Measurements from ENCODE around the gene COPZ1. TPM values are rescaled to one million over a fixed set of nuclear protein-coding genes. Genes with fewer than 3 reads are reported as not detected.
"Not testable (repeated sequence)": the region's sequence is repeated elsewhere in the genome, so short reads cannot be mapped to it uniquely, and the experiment has no call there.

COPZ1 gene, protein sequence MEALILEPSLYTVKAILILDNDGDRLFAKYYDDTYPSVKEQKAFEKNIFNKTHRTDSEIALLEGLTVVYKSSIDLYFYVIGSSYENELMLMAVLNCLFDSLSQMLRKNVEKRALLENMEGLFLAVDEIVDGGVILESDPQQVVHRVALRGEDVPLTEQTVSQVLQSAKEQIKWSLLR
- 100 to 1,000 TPM; 126 to 130 TPM for total RNA-seq

DNA sequence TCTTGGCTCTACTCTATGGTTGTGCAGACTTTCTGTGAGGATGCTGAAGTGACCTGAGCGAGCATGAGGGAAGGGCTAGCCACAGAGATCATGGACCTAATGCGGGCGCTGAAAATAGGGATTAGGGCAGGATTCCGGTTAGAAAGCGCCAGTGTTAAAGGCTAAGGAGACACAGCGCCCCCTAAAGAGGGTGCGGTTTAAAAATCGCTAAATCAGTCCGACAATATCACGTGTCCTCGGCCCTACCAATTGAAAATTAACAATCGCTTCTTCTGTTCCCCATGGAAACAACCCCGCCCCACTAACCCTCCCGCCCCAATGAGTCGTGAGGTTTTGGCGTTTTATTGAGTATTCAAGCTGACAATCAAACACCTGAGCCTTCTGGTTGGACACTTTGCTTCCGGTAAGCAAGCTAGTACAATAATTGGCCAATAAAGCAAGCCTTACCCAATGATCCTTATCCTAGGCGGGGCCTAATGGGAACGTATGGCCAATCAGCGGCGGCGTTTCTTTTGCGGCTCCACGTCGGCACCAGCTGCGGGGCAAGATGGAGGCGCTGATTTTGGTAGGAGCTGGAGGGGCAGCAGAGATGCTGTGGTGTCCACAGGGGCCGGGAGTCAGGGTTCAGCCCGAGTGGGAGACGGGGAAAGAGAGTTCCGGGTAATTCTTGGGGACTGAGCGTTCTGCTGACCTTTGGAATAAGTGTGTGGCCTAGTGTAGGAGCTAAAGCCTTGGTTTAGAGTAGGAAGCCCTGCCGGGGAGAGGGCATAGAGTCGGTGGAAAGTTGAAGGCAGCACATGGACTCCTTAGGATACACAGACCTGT is at the start of gene COPZ1:
Gene COPZ1 (plus strand): TSS at position 515 of the 825 bp plus-strand sequence. CDS start 33 bp downstream, at position 548.
- peak; percentile 96 for DNase-seq
- CTCF ChIA-PET, result interaction anchor here (0.6 to 5.3 kb wide), 51 partner anchors 11 to 1649 kb away, joined by 3 to 105 read pairs (median 4); partner anchors contain the start of genes CBX5, HNRNPA1, NCKAP1L and NFE2
- Mint-ChIP-seq H3K36me3 (ENCODE audit: low read depth) (peaks cover 15% of the 10 kb centered on the region), H3K27ac (peak within 1 kb of the TSS; percentile 91), H3K4me1 (peaks cover 45% of the 10 kb centered on the region), H3K4me3 (peak within 1 kb of the TSS; percentile 92), H3K27me3 (no peaks in the 10 kb centered on the region), H3K9me3 (no peaks in the 10 kb centered on the region)
- POLR2A ChIA-PET, result interaction anchor here (0.8 to 2.7 kb wide), 15 partner anchors 9 to 108 kb away, joined by 3 to 28 read pairs (median 4); partner anchors contain the start of genes CBX5 and HNRNPA1

DNA sequence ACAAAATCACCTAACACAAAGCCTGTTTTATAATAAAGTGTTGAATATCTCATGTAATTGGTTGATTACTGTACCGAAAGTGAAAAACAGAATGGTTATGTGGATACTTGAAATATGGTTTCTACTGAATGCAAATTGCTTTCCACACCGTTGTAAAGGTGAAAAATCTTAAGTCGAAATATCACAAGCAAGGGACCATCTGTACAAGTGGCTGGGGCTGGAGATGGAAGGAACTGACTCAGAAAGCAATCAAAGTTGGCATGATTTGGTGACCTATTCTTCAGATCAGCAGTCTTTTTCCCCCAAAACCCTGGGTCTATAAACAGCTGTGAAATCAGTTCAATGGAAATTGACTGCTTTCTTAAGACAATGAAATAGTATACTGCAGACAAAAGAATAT is 48.6 kb upstream of the COPZ1 start:
- POLR2A ChIA-PET, result interaction anchor here (2.0 kb wide), 1 partner anchor 10 kb away, joined by 9 read pairs; no protein-coding TSS in a partner anchor
- peaks cover 37% of the 10 kb centered on the region for H3K36me3 Mint-ChIP-seq (ENCODE audit: low read depth)
- no peaks in the 10 kb centered on the region for H3K27me3 Mint-ChIP-seq
- H3K9me3 Mint-ChIP-seq, result no peaks in the 10 kb centered on the region
- no peak for DNase-seq
- peak overlapping the region; percentile 39 for H3K4me3 Mint-ChIP-seq
- CTCF ChIA-PET, result interaction anchor here (0.6 to 2.0 kb wide), 2 partner anchors 23 to 25 kb away, joined by 4 to 5 read pairs; no protein-coding TSS in a partner anchor
- peaks cover 56% of the 10 kb centered on the region for H3K4me1 Mint-ChIP-seq
- H3K27ac Mint-ChIP-seq, result peak overlapping the region; percentile 51

DNA sequence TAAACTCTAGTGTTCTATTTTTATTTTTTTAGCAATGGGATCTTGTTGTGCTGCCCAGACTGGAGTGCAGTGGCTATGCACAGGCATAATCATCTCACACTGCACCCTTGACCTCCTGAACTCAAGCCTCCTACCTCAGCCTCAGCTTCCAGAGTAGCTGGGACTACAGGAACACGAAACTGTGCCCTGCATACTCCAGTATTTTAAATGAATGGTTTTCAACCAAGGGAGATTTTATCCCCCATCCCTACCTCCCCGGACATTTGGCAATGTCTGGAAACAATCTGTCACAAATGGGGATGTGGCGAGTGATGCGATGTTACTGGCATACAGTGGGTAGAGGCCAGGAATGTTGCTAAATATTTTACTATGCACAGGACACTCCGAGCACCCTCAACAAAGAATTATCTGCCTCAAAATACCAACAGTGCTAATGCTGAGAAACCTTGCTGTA is 47.1 kb upstream of the COPZ1 start:
- POLR2A ChIA-PET, result interaction anchor here (1.3 to 5.6 kb wide), 3 partner anchors 9 to 14 kb away, joined by 3 to 60 read pairs (median 9); no protein-coding TSS in a partner anchor
- Mint-ChIP-seq H3K27me3 (no peaks in the 10 kb centered on the region), H3K36me3 (ENCODE audit: low read depth) (peaks cover 26% of the 10 kb centered on the region), H3K4me1 (peaks cover 56% of the 10 kb centered on the region), H3K4me3 (no peak overlapping the region), H3K27ac (no peak overlapping the region), H3K9me3 (no peaks in the 10 kb centered on the region)
- CTCF ChIA-PET, result interaction anchor here (1.4 to 2.0 kb wide), 3 partner anchors 26 to 51 kb away, joined by 5 to 6 read pairs (median 6); no protein-coding TSS in a partner anchor
- no peak for DNase-seq

DNA sequence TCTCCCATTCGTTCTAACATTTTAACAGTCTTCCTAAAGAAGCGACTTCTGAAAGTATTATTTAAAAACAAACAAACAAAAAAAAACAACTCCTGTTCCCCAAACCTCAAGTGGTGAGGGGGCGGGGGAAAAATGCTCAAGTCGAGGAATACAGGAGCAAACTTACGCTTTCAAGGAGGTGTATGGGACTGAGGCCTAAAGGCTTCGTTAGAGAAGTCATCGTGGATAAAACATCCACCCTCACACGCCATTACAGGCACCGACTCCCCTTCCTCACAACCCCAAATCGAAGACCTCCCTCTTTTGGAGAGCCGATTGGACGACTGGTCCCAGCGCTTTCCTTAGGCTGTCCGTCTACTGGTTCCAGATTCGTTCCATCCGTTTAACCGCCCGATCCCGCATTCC is 45.7 kb upstream of the COPZ1 start:
- Mint-ChIP-seq H3K27ac (no peak overlapping the region), H3K4me1 (peaks cover 58% of the 10 kb centered on the region), H3K27me3 (no peaks in the 10 kb centered on the region), H3K9me3 (no peaks in the 10 kb centered on the region), H3K36me3 (ENCODE audit: low read depth) (peaks cover 13% of the 10 kb centered on the region), H3K4me3 (no peak overlapping the region)
- ChIA-PET POLR2A (interaction anchor here (0.5 to 5.6 kb wide), 19 partner anchors 10 to 219 kb away, joined by 3 to 63 read pairs (median 6); partner anchors contain the start of genes ITGA5 and NCKAP1L), CTCF (interaction anchor here (0.8 to 2.9 kb wide), 11 partner anchors 14 to 132 kb away, joined by 3 to 19 read pairs (median 8); partner anchors contain the start of gene COPZ1)
- no peak for DNase-seq

DNA sequence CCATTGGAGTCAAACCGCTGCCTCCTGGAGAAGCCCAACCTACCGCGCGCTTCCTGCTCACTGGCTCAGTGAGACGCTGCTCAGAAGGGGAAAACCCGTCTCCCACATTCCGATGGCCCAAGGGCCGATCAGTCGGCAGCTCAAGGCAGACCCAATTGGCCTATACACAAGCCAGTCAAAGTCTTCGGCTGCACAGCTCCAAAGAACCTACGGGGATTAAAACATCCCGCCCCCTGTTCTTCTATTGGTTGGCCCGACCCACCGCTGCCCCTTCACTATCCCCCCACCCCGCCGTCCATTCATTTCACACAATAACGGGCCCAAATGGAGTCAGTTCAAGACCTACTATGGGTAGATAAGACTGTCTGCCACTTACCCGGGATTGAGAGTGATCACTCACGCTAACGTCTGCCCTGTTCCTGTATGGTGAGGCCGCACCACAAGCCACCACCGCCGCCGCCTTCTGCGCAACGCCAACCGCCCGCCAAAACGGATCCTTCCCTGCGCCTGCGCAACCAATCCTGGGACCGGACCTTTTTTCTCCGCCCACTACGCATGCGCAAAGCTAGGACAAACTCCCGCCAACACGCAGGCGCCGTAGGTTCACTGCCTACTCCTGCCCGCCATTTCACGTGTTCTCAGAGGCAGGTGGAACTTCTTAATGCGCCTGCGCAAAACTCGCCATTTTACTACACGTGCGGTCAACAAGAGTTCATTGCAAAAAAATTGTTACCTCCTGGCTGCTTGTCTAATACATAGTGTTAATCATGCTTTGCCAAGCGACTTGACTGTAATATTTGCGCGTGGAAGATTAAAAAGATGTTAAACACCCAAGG is 45.1 kb upstream of the COPZ1 start, which contains the start of gene CBX5:
Gene CBX5 (minus strand): TSS at position 491 of the 836 bp plus-strand sequence. CDS start 22,472 bp downstream, outside the sequence.
- POLR2A ChIA-PET, result interaction anchor here (0.5 to 5.6 kb wide), 38 partner anchors 8 to 935 kb away, joined by 3 to 63 read pairs (median 5); partner anchors contain the start of genes COPZ1, HOXC9, ITGA5 and NCKAP1L
- peak; percentile 100 for DNase-seq
- CTCF ChIA-PET, result interaction anchor here (0.5 to 2.9 kb wide), 11 partner anchors 14 to 602 kb away, joined by 3 to 19 read pairs (median 8); partner anchors contain the start of gene COPZ1
- Mint-ChIP-seq H3K4me3 (no peak within 1 kb of the TSS), H3K4me1 (peaks cover 61% of the 10 kb centered on the region), H3K36me3 (ENCODE audit: low read depth) (peaks cover 10% of the 10 kb centered on the region), H3K27ac (no peak within 1 kb of the TSS), H3K9me3 (no peaks in the 10 kb centered on the region), H3K27me3 (no peaks in the 10 kb centered on the region)

DNA sequence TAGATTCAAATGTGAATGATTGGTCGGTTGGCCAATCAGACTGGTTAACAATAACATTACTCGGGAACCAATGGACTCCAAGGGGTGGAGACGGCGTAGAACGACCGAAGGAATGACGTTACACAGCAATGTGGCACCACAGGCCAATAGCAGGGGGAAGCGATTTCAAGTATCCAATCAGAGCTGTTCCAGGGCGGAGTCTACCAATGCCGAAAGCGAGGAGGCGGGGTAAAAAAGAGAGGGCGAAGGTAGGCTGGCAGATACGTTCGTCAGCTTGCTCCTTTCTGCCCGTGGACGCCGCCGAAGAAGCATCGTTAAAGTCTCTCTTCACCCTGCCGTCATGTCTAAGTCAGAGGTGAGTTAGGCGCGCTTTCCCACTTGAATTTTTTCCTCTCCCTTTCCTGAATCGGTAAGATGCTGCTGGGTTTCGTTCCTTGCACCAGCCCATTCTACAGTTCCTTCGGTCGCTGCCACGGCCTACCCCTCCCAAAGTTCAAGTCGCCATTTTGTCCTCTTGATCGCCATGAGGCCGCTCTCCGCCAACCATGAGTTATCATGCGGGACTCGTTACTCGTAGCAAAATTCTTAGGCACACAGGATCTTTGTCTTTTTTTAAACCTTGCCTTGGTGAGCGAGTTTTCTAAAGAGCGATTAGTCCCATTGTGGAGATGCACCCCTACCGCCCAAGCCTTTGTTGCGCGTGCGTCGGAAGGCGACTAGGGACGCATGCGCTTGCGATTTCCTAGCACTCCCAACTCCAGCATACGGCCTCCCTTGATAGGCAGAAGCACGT is 44.3 kb upstream of the COPZ1 start, which contains the start of gene HNRNPA1:
Gene HNRNPA1 (plus strand): TSS at position 259 of the 793 bp plus-strand sequence. CDS start 82 bp downstream, at position 341.
- peaks cover 5% of the 10 kb centered on the region for H3K36me3 Mint-ChIP-seq (ENCODE audit: low read depth)
- no peaks in the 10 kb centered on the region for H3K9me3 Mint-ChIP-seq
- peak; percentile 97 for DNase-seq
- ChIA-PET CTCF (interaction anchor here (0.6 to 2.9 kb wide), 9 partner anchors 13 to 119 kb away, joined by 3 to 19 read pairs (median 13); partner anchors contain the start of gene COPZ1), POLR2A (interaction anchor here (0.6 to 5.6 kb wide), 41 partner anchors 9 to 936 kb away, joined by 3 to 63 read pairs (median 5); partner anchors contain the start of genes COPZ1, HOXC9, ITGA5 and NCKAP1L)
- no peaks in the 10 kb centered on the region for H3K27me3 Mint-ChIP-seq
- peaks cover 64% of the 10 kb centered on the region for H3K4me1 Mint-ChIP-seq
- H3K27ac Mint-ChIP-seq, result no peak within 1 kb of the TSS
- H3K4me3 Mint-ChIP-seq, result no peak within 1 kb of the TSS

DNA sequence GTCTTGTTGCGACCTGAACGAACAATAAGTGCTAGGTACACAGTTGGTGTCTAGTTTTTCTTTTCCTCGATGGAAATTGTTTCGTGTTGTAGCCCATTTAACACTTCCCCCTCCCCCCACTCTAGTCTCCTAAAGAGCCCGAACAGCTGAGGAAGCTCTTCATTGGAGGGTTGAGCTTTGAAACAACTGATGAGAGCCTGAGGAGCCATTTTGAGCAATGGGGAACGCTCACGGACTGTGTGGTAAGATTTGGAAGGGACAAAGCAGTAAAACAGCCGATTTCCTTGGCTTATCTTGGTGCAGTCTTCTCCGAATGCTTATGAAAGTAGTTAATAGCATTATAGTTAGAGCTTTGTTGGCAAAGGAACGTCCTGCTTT is 43.7 kb upstream of the COPZ1 start:
- ChIA-PET CTCF (interaction anchor here (1.0 to 2.9 kb wide), 6 partner anchors 12 to 118 kb away, joined by 4 to 19 read pairs (median 13); partner anchors contain the start of gene COPZ1), POLR2A (interaction anchor here (0.7 to 5.6 kb wide), 19 partner anchors 9 to 780 kb away, joined by 3 to 63 read pairs (median 6); partner anchors contain the start of genes COPZ1, ITGA5, NCKAP1L and NFE2)
- peaks cover 65% of the 10 kb centered on the region for H3K4me1 Mint-ChIP-seq
- H3K27ac Mint-ChIP-seq; DNase-seq; H3K27me3 Mint-ChIP-seq; H3K9me3 Mint-ChIP-seq; H3K4me3 Mint-ChIP-seq; H3K36me3 Mint-ChIP-seq (ENCODE audit: low read depth): not testable (repeated sequence)

DNA sequence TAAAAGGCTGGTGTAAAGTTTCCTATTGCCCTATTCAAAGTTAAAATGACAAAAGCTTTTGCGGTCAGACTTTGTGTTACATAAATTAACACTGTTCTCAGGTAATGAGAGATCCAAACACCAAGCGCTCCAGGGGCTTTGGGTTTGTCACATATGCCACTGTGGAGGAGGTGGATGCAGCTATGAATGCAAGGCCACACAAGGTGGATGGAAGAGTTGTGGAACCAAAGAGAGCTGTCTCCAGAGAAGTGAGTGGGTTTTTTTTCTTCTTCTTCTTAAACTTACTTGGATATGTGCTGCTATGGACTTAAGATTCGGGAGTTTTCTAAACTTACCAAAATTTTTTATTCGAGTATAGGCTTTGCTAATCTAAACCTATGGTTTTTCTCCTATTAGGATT is 43.2 kb upstream of the COPZ1 start:
- H3K4me1 Mint-ChIP-seq, result peaks cover 65% of the 10 kb centered on the region

DNA sequence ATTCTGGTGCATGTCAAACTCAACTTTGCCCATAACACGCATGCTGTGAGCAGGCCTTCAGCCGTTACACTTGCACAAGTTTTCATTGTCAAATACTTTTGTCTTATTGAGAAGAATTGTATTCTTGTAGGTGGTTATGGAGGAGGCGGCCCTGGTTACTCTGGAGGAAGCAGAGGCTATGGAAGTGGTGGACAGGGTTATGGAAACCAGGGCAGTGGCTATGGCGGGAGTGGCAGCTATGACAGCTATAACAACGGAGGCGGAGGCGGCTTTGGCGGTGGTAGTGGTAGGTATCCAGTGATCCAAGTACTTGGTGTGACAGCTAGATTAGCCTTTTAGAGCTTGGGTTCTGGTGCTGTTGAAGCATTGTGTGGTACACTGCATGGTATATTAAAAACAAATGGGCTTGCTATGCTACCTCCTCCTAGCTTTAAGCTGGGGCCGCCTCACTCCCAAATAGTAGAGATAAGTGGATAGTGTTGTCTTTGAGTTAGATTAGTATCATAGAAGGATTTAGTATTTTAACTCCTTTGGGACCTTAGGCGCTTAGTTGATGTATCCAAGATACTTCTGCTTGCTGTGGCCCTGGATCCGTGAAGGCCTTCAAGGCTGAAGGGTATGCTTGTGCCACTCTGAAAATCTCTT is 41.9 kb upstream of the COPZ1 start:
- ChIA-PET CTCF (interaction anchor here (0.8 to 4.4 kb wide), 7 partner anchors 9 to 76 kb away, joined by 3 to 34 read pairs (median 4); partner anchors contain the start of gene COPZ1), POLR2A (interaction anchor here (0.8 to 5.1 kb wide), 9 partner anchors 9 to 76 kb away, joined by 3 to 37 read pairs (median 10); partner anchors contain the start of gene COPZ1)
- Mint-ChIP-seq H3K27ac (peak overlapping the region; percentile 66), H3K4me1 (peaks cover 62% of the 10 kb centered on the region), H3K4me3 (no peak overlapping the region), H3K36me3 (ENCODE audit: low read depth) (peaks cover 5% of the 10 kb centered on the region), H3K9me3 (no peaks in the 10 kb centered on the region), H3K27me3 (no peaks in the 10 kb centered on the region)
- DNase-seq, result peak; percentile 39

More for the DNA sequence above, 43.2 kb upstream of the COPZ1 start:
- ChIA-PET CTCF (interaction anchor here (1.0 to 2.9 kb wide), 6 partner anchors 12 to 117 kb away, joined by 4 to 19 read pairs (median 13); partner anchors contain the start of gene COPZ1), POLR2A (interaction anchor here (0.7 to 5.6 kb wide), 17 partner anchors 10 to 216 kb away, joined by 3 to 63 read pairs (median 9); partner anchors contain the start of genes COPZ1, ITGA5, NCKAP1L and NFE2)
- not testable (repeated sequence) for H3K4me3 Mint-ChIP-seq; H3K27me3 Mint-ChIP-seq; DNase-seq; H3K36me3 Mint-ChIP-seq (ENCODE audit: low read depth); H3K27ac Mint-ChIP-seq; H3K9me3 Mint-ChIP-seq

DNA sequence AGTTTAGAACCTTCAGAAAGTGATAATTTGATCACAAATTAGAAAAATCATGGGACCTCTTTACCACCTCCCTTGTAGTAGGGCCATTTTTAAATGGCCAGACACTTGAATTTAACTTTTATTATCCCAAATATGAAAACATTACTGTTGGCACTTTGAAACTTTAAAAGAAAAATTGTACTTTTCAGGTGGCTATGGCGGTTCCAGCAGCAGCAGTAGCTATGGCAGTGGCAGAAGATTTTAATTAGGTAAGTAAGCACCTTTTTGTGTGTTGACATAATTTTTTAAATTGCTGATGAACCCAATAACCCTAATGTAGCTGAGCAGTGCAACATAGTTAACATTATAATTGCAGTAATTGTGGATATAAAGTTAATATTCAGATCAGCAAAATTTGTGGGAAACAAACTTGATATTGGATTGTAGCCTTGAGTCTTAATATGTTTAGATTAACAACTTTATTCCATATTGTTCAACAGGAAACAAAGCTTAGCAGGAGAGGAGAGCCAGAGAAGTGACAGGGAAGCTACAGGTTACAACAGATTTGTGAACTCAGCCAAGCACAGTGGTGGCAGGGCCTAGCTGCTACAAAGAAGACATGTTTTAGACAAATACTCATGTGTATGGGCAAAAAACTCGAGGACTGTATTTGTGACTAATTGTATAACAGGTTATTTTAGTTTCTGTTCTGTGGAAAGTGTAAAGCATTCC is 40.7 kb upstream of the COPZ1 start:
- CTCF ChIA-PET, result interaction anchor here (0.9 to 4.4 kb wide), 7 partner anchors 8 to 85 kb away, joined by 3 to 34 read pairs (median 4); partner anchors contain the start of gene COPZ1
- H3K4me3 Mint-ChIP-seq; DNase-seq; H3K27me3 Mint-ChIP-seq; H3K36me3 Mint-ChIP-seq (ENCODE audit: low read depth); H3K9me3 Mint-ChIP-seq: not testable (repeated sequence)
- POLR2A ChIA-PET, result interaction anchor here (0.7 to 5.1 kb wide), 14 partner anchors 9 to 86 kb away, joined by 3 to 37 read pairs (median 4); partner anchors contain the start of gene COPZ1
- peaks cover 56% of the 10 kb centered on the region for H3K4me1 Mint-ChIP-seq
- H3K27ac Mint-ChIP-seq, result peak overlapping the region; percentile 19
